Measurements from ENCODE around the gene HPS5.

Gene HPS5

GRCh38 chr11:18295316-18295715, 26.6 kb downstream of the HPS5 start:
- H3K4me3 ChIP-seq (ENCODE audit: low read depth, low read length) = no peak overlapping the region
- no peak overlapping the region for H3K27ac ChIP-seq (ENCODE audit: extremely low read depth, low read depth, low read length)
- no peaks in the 10 kb centered on the region for H3K4me1 ChIP-seq (ENCODE audit: control insufficient read depth, insufficient read depth, low read length)
- peaks cover 0 to 88% of the 10 kb centered on the region in 2 experiments; a peak in 2 of 3 replicates for H3K36me3 ChIP-seq (ENCODE audit: control insufficient read depth in 2 of 2, insufficient read depth in 1 of 2, low read length in 2 of 2)
- no peaks in the 10 kb centered on the region for H3K9me3 ChIP-seq (ENCODE audit: control insufficient read depth, insufficient read depth, low read depth, low read length)
- TF ChIP-seq PRDM1 (tag by site-specific recombination; IDR thresholded peaks at IDR 0.05) = no peak
- no peak for TF ChIP-seq ZNF670 (tag by site-specific recombination; IDR thresholded peaks at IDR 0.05; ENCODE audit: low read depth)
- TF ChIP-seq HIC1 (tag by site-specific recombination; IDR thresholded peaks at IDR 0.05) = no peak
- TF ChIP-seq ZBTB11 (tag by site-specific recombination; conservative IDR thresholded peaks at IDR 0.05; ENCODE audit: low read depth) = no peak
- no peak for TF ChIP-seq ZNF10 (tag by site-specific recombination; IDR thresholded peaks at IDR 0.05)
- no peak for TF ChIP-seq ZFP41 (tag by site-specific recombination; IDR thresholded peaks at IDR 0.05; ENCODE audit: borderline replicate concordance)
- no peak for TF ChIP-seq ZNF624 (tag by site-specific recombination; IDR thresholded peaks at IDR 0.05)
- no peak for TF ChIP-seq PATZ1 (tag by site-specific recombination; IDR thresholded peaks at IDR 0.05)
- TF ChIP-seq ZNF654 (tag by site-specific recombination; IDR thresholded peaks at IDR 0.05; ENCODE audit: low read depth) = no peak
- no peak for TF ChIP-seq ZNF23 (tag by site-specific recombination; IDR thresholded peaks at IDR 0.05; ENCODE audit: borderline replicate concordance)
- no peak for TF ChIP-seq ZNF354C (tag by site-specific recombination; IDR thresholded peaks at IDR 0.05; ENCODE audit: borderline replicate concordance, low read depth)
- no peak for TF ChIP-seq ZBTB26 (tag by site-specific recombination; optimal IDR thresholded peaks at IDR 0.05)
- TF ChIP-seq YY2 (tag by site-specific recombination; IDR thresholded peaks at IDR 0.05) = no peak
- no peak for TF ChIP-seq OSR2 (tag by site-specific recombination; IDR thresholded peaks at IDR 0.05)
- TF ChIP-seq ZXDB (tag by site-specific recombination; IDR thresholded peaks at IDR 0.05) = no peak
- TF ChIP-seq ZSCAN16 (tag by site-specific recombination; IDR thresholded peaks at IDR 0.05) = no peak
- TF ChIP-seq ZBTB10 (tag by site-specific recombination; IDR thresholded peaks at IDR 0.05) = no peak
- TF ChIP-seq ZNF837 (tag by site-specific recombination; IDR thresholded peaks at IDR 0.05) = no peak
- POLR2A ChIA-PET = interaction anchor here (1.4 kb wide), 1 partner anchor 20 kb away, joined by 4 read pairs; no protein-coding TSS in a partner anchor
- CTCF ChIA-PET = interaction anchor here (0.6 kb wide), 2 partner anchors 183 to 356 kb away, joined by 4 to 5 read pairs; no protein-coding TSS in a partner anchor
